Stimulated activated CD4-positive, alpha-beta T cell treated with anti-CD3 and anti-CD28 coated beads, TNF-alpha, amount 100 ng/mL, for 48 hours (primary cell): Measurements from ENCODE around the gene SLC25A39.
A peak's percentile ranks its signal among the peaks of the same experiment; 100 is the strongest.
"Not testable (repeated sequence)": the region's sequence is repeated elsewhere in the genome, so short reads cannot be mapped to it uniquely, and the experiment has no call there.

ENCODE experiments used
- DNase-seq, 3 donors: peaks; one replicate each; pipeline ENCODE4 v3.0.0-alpha.2; 2020; ENCODE audit warnings: low read depth in 3 of 3

SLC25A39 gene, protein sequence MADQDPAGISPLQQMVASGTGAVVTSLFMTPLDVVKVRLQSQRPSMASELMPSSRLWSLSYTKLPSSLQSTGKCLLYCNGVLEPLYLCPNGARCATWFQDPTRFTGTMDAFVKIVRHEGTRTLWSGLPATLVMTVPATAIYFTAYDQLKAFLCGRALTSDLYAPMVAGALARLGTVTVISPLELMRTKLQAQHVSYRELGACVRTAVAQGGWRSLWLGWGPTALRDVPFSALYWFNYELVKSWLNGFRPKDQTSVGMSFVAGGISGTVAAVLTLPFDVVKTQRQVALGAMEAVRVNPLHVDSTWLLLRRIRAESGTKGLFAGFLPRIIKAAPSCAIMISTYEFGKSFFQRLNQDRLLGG

GRCh38 chr17:44324571-44325275 is at the start of gene SLC25A39:
Gene SLC25A39 (minus strand): TSS chr17:44324823. CDS start chr17:44323562, 1,261 bp downstream.
- DNase-seq = peak; percentile 89 to 94 (median 91)

GRCh38 chr17:44372036-44372435 is 47.4 kb upstream of the SLC25A39 start:
- no peak for DNase-seq

DNA sequence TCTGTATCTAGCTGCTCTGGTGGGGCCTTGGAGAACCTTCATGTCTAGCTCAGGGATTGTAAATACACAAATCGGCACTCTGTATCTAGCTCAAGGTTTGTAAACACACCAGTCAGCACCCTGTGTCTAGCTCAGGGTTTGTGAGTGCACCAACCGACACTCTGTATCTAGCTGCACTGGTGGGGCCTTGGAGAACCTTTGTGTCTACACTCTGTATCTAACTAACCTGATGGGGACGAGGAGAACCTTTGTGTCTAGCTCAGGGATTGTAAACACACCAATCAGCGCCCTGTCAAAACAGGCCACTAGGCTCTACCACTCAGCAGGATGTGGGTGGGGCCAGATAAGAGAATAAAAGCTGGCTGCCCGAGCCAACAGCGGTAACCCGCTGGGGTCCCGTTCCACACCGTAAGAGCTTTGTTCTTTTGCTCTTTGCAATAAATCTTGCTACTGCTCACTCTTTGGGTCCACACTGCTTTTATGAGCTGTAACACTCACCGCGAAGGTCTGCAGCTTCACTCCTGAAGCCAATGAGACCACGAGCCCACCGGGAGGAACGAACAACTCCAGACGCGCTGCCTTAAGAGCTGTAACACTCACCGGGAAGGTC is 44.9 kb upstream of the SLC25A39 start:
- not testable (repeated sequence) for DNase-seq

- not testable (repeated sequence) for DNase-seq
Measured at GRCh38 chr17:44368391-44369243, 44.0 kb upstream of the SLC25A39 start.

GRCh38 chr17:44367231-44367979 is 42.8 kb upstream of the SLC25A39 start:
- no peak for DNase-seq

DNA sequence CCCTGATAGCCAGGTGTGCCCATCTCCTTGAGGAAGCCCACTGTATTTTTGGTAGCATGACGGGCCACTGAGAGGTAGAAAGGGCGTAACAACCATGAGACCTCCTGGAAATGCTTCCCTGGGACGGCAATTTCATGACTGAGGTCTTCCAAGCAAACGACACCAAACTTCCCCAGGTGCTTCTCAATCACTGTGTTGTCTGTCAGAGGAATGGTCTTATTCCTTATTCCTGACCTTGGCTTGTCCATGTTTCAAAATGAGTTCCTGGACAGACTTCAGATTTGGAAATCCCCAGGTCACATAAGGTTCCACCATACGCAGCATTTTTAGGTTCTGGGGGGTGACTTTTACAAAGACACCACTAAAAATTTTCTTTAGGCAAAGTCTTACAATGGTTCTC is 40.4 kb upstream of the SLC25A39 start:
- not testable (repeated sequence) for DNase-seq

- DNase-seq = peak in 2 of 3 donors; percentile 50 to 64
Measured at GRCh38 chr17:44363613-44364159, 39.1 kb upstream of the SLC25A39 start, which contains the start of gene FAM171A2. Gene FAM171A2 (minus strand): TSS chr17:44363853. CDS start chr17:44363714, 139 bp downstream.

DNA sequence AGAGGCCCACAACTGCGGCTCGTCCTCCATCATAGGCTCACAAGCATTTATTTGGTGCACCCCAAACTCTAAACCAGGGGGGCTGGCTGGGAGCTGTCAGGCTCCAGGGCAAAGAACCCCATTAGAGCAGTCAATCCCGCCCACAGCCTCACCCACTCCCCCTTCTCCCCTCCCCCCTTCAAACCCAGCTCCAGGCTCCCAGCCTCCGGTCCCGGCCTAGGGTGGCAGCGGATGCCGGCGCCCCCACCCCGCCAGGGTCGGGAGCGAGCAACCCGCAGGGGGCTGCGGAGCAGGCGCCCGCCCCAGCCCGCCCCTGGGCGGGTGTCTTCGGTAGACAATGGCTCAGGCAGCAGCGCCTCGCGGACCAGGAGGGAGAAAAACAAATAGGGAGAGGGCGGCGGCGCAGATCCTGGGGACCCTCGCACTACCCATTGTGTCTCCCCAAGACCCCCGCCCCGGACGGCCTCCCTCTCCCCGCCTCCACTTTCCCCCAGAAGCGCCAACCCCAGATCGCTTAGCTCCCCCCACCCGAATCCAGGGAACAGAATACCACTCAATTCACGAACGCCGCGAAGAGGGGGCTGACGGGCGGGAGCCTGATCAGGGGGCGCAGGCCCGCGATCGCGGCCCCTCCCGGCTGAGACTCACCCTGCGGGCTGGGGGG is 38.5 kb upstream of the SLC25A39 start:
- no peak for DNase-seq

DNA sequence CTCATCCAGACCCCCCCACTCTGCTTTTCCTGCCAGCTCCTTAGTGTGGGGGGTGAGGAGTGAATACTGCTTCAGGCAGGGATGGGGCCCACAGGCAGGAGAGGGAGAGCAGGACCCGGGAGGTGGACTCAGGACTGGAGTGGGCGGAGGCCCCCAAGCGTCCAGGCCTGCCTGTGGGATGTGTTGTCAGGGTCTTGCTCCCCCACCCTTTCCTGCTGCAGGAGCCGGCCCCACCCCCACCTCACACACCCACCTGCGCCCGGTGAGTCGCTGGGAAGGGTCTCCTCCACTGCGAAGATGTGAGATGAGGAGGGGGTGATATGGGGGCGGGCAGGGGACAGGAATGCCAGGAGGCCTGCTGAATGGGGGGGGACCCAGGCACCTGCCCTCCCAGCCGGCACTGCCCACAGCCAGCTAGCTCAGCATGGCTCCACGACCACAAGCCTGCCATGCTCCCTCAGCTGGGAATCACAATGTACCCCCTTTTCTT is 37.9 kb upstream of the SLC25A39 start:
- no peak for DNase-seq

DNA sequence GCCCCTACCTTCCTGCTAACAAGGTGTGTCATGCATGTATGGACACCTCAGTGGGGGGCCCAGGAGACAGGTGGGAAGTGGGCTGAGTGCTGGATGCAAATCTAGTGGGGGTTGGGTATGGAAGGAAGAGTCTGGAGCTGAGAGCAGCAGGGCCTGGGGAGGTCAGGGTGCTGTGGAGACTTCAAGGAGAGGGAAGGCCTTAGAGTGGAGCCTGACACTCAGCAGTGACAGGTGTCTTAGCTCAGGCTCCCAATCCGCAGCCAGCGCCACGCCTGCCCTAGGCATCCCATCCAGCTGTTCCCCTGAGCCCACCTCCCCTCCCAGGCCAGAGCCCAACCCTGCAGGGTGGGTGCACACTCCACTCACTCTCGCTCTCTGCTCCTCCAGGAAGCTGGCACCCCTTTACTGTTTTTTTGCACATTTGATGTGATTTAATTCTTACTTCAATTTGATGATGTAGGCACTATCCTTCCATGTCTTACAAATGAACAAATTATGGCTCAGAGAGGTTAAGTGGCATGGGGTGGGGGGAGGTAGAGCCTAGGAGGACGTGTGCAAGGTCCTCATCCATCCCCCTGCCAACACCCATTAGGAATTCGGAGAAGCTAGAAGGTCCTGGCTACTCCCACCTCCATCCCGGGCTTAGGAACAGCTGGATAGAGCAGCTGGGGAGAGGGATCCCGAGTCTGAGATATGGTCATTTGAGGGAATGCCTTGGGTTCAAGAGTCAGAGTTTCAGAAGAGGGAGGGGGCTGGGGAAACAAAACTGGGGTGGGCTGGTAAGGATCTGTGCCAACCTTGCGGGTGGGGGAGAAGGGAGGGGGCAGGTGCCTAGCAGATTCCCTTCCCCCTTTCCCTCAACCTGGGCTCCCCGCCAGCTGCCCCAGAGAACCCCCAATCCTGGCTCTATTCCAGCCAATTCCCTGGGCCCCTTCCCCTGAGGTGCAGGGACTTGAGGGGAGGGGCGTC is 37.0 kb upstream of the SLC25A39 start:
- DNase-seq = no peak

GRCh38 chr17:44360826-44361225 is 36.2 kb upstream of the SLC25A39 start:
- no peak for DNase-seq

- DNase-seq = no peak
Measured at GRCh38 chr17:44360144-44360533, 35.5 kb upstream of the SLC25A39 start.

DNA sequence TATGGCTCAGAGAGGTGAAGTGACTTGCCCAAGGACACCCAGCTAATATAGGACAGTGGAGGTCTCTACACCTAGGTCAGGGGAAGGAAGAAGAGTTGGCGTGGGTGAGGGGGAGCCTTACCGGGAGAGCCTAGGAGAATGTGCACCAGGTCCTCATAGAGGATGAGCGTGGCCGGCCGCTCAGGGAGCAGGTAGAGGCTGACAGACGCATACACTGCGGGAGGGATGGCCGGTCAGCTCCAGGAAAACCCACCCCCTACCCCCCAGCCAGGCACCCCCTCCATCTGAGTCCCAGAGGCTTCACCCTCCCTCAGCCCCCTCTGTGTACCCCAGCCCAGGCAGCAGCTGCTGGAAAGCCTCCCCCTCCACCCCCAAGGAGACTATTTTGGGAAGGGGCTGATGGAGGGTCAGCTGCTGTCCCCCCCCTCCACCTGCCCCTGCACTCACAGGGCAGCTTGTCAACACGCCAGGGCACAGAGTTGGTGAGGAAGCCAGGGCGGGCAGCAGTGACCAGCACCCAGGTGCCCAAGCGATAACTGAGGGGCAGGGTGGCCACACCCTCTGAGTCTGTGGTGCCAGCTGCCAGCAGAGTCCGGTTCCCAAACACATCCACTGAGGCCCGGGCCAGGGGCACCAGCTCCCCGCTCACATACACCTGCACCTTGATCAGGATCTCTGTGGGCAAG is 35.0 kb upstream of the SLC25A39 start:
- no peak for DNase-seq

GRCh38 chr17:44359006-44359405 is 34.4 kb upstream of the SLC25A39 start:
- DNase-seq = no peak

DNA sequence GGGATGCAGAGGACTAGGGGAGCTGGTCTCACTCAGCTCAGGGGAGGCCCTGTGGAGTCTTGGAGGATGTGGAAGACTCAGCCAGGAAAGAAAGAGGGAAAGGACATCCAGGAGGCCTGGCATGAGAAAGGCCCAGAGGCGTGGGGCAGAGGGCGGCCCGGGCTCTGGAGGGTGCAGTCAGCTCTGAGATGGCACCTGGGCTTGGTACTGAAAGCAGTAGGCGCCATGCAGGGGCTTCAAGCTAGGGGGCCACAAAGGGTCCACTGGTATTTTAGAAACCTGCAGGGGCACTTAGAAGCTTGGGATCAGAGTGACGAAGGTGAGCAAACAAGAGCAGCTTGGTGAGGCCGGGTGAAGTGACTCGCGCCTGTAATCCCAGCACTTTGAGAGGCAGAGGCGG is 33.4 kb upstream of the SLC25A39 start:
- no peak for DNase-seq

- DNase-seq = no peak
Measured at GRCh38 chr17:44356241-44356640, 31.6 kb upstream of the SLC25A39 start.

DNA sequence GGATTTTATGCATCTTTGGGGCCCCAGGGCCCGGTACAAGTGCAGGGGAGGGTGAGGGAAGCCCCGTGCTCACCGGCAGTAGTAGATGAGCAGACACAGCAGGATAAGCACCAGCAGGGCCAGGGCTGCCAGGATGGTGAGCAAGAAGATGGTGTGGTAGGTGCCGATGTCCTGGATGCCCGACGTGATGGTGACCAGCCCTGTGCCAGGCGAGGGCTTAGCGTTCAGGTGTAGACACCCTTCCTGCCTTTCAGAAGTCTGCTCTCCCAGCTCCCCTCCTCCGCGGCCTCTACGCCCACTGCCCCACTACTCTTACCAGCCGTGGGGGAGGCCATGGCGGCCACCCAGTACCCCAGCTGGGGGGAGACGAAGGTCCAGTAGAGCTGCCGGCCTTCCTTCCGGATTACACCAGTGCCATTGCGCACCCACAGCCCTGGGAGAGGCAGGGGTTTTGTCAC is 31.0 kb upstream of the SLC25A39 start:
- no peak for DNase-seq
